ENCODE measurements around the gene FOXP1.

- TF ChIP-seq CTCF (IDR thresholded peaks at IDR 0.05) (no peak), POLR2AphosphoS5 (IDR thresholded peaks at IDR 0.05) (peak; percentile 58 to 69)
Measured at GRCh38 chr3:71244826-71245488, 338.6 kb downstream of the FOXP1 start.

Data from esophagus muscularis mucosa (tissue), 3 donors.